ENCODE results near the gene UBE2E1. TPM values are rescaled to one million over a fixed set of nuclear protein-coding genes. Genes with fewer than 3 reads are reported as not detected.

Gene UBE2E1
- total RNA-seq, 1 donor from 2014 or later, result 124 TPM

DNA sequence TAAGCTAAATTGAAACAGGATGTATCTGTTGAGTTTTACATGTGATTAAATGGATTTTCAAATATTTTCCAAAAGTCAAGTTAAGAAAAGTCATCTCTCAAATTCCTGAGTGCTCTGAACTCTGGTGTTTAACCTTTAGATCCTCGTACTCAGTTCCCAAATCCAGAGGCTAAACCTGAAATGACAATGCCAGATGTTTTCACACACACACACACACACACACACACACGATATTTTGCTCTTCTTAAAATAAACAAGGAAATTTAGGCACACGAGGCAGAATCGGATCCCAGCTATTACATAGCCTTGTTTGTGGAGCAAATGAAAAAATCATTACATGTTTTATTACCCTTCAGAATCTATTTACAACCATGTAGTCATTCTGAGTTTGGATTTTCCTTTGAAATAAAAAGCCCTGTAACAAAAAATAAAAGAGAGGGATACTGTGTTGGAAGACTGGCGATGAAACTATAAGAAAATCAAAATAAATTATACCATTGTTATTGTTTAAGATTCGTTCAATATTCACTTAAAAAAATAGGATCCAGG lies 20.6 kb upstream of the UBE2E1 start:
- TF ChIP-seq, protein P1, sequence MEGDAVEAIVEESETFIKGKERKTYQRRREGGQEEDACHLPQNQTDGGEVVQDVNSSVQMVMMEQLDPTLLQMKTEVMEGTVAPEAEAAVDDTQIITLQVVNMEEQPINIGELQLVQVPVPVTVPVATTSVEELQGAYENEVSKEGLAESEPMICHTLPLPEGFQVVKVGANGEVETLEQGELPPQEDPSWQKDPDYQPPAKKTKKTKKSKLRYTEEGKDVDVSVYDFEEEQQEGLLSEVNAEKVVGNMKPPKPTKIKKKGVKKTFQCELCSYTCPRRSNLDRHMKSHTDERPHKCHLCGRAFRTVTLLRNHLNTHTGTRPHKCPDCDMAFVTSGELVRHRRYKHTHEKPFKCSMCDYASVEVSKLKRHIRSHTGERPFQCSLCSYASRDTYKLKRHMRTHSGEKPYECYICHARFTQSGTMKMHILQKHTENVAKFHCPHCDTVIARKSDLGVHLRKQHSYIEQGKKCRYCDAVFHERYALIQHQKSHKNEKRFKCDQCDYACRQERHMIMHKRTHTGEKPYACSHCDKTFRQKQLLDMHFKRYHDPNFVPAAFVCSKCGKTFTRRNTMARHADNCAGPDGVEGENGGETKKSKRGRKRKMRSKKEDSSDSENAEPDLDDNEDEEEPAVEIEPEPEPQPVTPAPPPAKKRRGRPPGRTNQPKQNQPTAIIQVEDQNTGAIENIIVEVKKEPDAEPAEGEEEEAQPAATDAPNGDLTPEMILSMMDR (IDR thresholded peaks at IDR 0.05; ENCODE audit: insufficient read depth, low read length, severe bottlenecking), result no peak
- FAIRE-seq, result no peak
- Histone ChIP-seq H3K4me3 (ENCODE audit: low read depth, low read length) (no peak overlapping the region), H3K36me3 (ENCODE audit: control insufficient read depth, insufficient read depth, low read length) (no peaks in the 10 kb centered on the region), H3K27me3 (ENCODE audit: control insufficient read depth, insufficient read depth, low read length) (no peaks in the 10 kb centered on the region)
- no peak for DNase-seq (ENCODE audit: low read depth)

DNA sequence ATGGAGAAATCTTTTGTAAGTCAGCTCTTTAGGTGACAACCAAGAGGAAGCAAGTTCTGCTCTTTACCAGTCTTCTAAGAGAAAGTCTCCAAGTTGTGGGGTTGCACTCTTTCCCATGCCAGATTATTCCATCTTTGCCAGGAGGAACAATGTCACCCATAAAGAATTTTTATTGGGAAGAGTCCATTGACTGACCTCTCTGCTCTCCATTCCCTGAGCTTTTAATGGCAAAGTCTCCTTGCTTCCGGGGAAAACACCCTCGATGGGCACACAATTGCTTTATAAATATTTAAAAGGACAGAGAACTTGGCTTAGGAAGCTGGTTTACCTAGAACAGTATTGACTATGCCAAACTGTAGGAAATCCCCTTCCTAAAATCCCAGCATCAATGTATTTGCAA lies 19.9 kb upstream of the UBE2E1 start:
- H3K4me3 ChIP-seq (ENCODE audit: low read depth, low read length), result no peak overlapping the region
- H3K27me3 ChIP-seq (ENCODE audit: control insufficient read depth, insufficient read depth, low read length), result no peaks in the 10 kb centered on the region
- TF ChIP-seq, protein P1 (IDR thresholded peaks at IDR 0.05; ENCODE audit: insufficient read depth, low read length, severe bottlenecking), result no peak
- no peaks in the 10 kb centered on the region for H3K36me3 ChIP-seq (ENCODE audit: control insufficient read depth, insufficient read depth, low read length)
- no peak for FAIRE-seq
- DNase-seq (ENCODE audit: low read depth), result no peak

DNA sequence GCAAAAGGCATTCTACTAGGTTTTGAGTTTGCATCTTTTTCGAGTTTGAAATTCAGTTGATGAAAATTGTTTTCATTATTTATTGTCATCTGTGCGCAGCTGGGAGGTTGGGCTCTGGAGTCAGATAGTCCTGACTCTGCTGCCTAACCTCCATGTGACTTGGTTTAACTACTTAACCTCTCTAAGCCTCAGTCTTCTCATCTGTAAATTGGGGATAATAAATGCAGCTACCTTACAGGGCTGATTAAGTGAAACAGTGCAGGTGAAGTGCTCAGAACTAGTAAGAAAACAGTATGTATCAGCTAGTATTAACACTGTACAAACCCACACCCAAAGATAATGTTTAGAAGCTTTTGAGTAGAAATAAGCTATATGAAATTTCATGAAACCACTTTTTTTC lies 14.1 kb upstream of the UBE2E1 start:
- FAIRE-seq (no peak), DNase-seq (ENCODE audit: low read depth) (no peak)
- Histone ChIP-seq H3K36me3 (ENCODE audit: control insufficient read depth, insufficient read depth, low read length) (no peaks in the 10 kb centered on the region), H3K4me3 (ENCODE audit: low read depth, low read length) (no peak overlapping the region), H3K27me3 (ENCODE audit: control insufficient read depth, insufficient read depth, low read length) (no peaks in the 10 kb centered on the region)
- TF ChIP-seq, protein P1 (IDR thresholded peaks at IDR 0.05; ENCODE audit: insufficient read depth, low read length, severe bottlenecking), result no peak

DNA sequence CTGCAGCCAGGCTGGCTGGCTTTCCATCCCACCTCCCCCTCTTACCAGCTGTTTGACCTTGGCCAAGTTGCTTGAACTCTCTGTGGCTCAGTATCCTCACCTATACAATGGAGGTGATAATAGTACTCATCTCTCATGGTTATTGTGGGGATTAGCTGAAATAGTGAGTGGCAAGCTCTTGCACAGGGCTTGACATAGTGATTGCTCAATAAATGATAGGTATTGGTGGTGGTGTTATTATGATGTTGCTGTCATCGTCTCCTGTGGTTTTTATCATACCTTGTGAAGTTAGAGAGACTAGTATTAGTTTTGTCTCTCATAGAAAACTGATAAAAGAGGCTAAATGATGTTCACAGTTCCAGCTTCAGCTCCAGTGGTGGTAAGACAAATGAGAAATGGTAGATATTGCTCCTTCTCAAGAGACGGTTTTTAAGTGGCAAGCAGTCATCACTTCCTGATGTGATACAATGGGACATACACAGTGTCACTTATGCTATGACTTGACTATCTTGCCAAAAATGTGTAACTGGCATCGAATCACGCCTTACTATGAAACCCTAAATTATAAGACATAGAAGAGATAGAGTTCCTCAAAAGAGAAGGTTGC lies 12.1 kb upstream of the UBE2E1 start:
- FAIRE-seq (no peak), DNase-seq (ENCODE audit: low read depth) (no peak)
- TF ChIP-seq, protein P1 (IDR thresholded peaks at IDR 0.05; ENCODE audit: insufficient read depth, low read length, severe bottlenecking), result no peak
- Histone ChIP-seq H3K36me3 (ENCODE audit: control insufficient read depth, insufficient read depth, low read length) (no peaks in the 10 kb centered on the region), H3K27me3 (ENCODE audit: control insufficient read depth, insufficient read depth, low read length) (no peaks in the 10 kb centered on the region), H3K4me3 (ENCODE audit: low read depth, low read length) (no peak overlapping the region)

DNA sequence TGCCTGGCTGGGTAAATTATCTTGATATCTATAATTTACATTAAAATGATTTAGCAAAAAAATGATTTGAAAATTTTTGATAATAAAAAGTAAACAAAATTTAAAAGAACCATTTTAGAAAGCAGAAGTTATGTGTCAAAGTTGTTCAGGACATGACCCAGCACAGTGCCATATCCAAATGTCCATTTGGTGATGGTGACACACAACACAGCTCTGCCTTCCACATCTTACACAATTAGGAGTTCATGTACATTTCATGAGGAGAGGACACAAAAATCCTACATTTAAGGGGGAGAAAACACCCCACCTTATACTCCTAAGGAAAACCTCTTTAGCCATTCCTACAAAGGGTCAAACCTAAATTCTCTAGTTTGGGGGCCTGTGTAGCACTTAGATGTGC lies 10.7 kb upstream of the UBE2E1 start:
- TF ChIP-seq, protein P1 (IDR thresholded peaks at IDR 0.05; ENCODE audit: insufficient read depth, low read length, severe bottlenecking), result no peak
- Histone ChIP-seq H3K4me3 (ENCODE audit: low read depth, low read length) (no peak overlapping the region), H3K27me3 (ENCODE audit: control insufficient read depth, insufficient read depth, low read length) (no peaks in the 10 kb centered on the region), H3K36me3 (ENCODE audit: control insufficient read depth, insufficient read depth, low read length) (no peaks in the 10 kb centered on the region)
- FAIRE-seq, result no peak
- DNase-seq (ENCODE audit: low read depth), result no peak

DNA sequence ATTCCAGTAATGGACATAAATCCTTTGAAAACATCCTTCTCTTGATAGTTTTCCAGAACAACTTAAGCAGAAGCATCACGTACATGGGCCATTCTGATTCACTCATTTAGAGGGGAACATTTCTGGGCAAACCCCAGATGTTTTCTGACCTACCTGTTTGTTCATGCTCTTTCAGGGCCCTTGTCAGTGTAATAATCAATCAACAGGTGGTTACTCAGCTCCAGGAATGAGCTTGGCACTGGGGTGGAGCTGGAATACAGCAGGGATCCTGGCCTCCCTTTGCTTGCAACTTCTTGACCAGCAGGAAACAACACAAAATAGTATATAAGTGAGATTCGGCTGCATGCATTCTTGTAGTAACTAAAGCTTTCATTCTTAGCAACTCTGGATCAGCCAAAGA lies 9.2 kb upstream of the UBE2E1 start:
- Histone ChIP-seq H3K36me3 (ENCODE audit: control insufficient read depth, insufficient read depth, low read length) (no peaks in the 10 kb centered on the region), H3K4me3 (ENCODE audit: low read depth, low read length) (no peak overlapping the region), H3K27me3 (ENCODE audit: control insufficient read depth, insufficient read depth, low read length) (no peaks in the 10 kb centered on the region)
- DNase-seq (ENCODE audit: low read depth) (peak; percentile 84), FAIRE-seq (no peak)
- TF ChIP-seq, protein P1 (IDR thresholded peaks at IDR 0.05; ENCODE audit: insufficient read depth, low read length, severe bottlenecking), result no peak

Data from bronchial epithelial cell (primary cell).